Activated T-cell treated with anti-CD3 and anti-CD28 coated beads, Interleukin-2, amount 50 U/mL, for 1 hour (primary cell): ENCODE measurements around the gene AGAP1.

Source experiments
- DNase-seq: peaks from one replicate; pipeline ENCODE4 v3.0.0-alpha.2; 2020

Gene AGAP1

GRCh38 chr2:235859651-235860050 is 365.8 kb downstream of the AGAP1 start:
- DNase-seq = no peak

GRCh38 chr2:235860111-235860510 is 366.3 kb downstream of the AGAP1 start:
- no peak for DNase-seq

GRCh38 chr2:235860871-235861270 is 367.0 kb downstream of the AGAP1 start:
- no peak for DNase-seq

- no peak for DNase-seq
Measured at GRCh38 chr2:235861383-235861782, 367.5 kb downstream of the AGAP1 start.

GRCh38 chr2:235863414-235863813 is 369.6 kb downstream of the AGAP1 start:
- DNase-seq = no peak

- no peak for DNase-seq
Measured at GRCh38 chr2:235864302-235864701, 370.5 kb downstream of the AGAP1 start.

- no peak for DNase-seq
Measured at GRCh38 chr2:235864733-235865515, 371.1 kb downstream of the AGAP1 start.

GRCh38 chr2:235866373-235866772 is 372.5 kb downstream of the AGAP1 start:
- no peak for DNase-seq

GRCh38 chr2:235868224-235868623 is 374.4 kb downstream of the AGAP1 start:
- DNase-seq = no peak

GRCh38 chr2:235868645-235869044 is 374.8 kb downstream of the AGAP1 start:
- no peak for DNase-seq

GRCh38 chr2:235870515-235870914 is 376.7 kb downstream of the AGAP1 start:
- no peak for DNase-seq

GRCh38 chr2:235876099-235876679 is 382.3 kb downstream of the AGAP1 start:
- DNase-seq = no peak

- no peak for DNase-seq
Measured at GRCh38 chr2:235877275-235877802, 383.5 kb downstream of the AGAP1 start.

- no peak for DNase-seq
Measured at GRCh38 chr2:235879116-235879515, 385.3 kb downstream of the AGAP1 start.

- DNase-seq = no peak
Measured at GRCh38 chr2:235883675-235884074, 389.8 kb downstream of the AGAP1 start.

GRCh38 chr2:235889302-235889630 is 395.4 kb downstream of the AGAP1 start:
- no peak for DNase-seq

GRCh38 chr2:235893129-235893698 is 399.4 kb downstream of the AGAP1 start:
- no peak for DNase-seq

- DNase-seq = no peak
Measured at GRCh38 chr2:235894839-235895238, 401.0 kb downstream of the AGAP1 start.

- no peak for DNase-seq
Measured at GRCh38 chr2:235896061-235896460, 402.2 kb downstream of the AGAP1 start.

- DNase-seq = no peak
Measured at GRCh38 chr2:235897992-235898391, 404.1 kb downstream of the AGAP1 start.

- DNase-seq = no peak
Measured at GRCh38 chr2:235898766-235899165, 404.9 kb downstream of the AGAP1 start.

GRCh38 chr2:235900631-235901030 is 406.8 kb downstream of the AGAP1 start:
- DNase-seq = no peak

GRCh38 chr2:235901243-235901642 is 407.4 kb downstream of the AGAP1 start:
- no peak for DNase-seq
